Upper lobe of right lung (tissue), 1 donor: Measurements from ENCODE around the gene WDR55. TPM values are rescaled to one million over a fixed set of nuclear protein-coding genes. Genes with fewer than 3 reads are reported as not detected.
"Not testable (repeated sequence)": the region's sequence is repeated elsewhere in the genome, so short reads cannot be mapped to it uniquely, and the experiment has no call there.

Source experiments
- ATAC-seq: fragments of 200-7000 bp; cut with Tn5 transposase; one replicate; pipeline ENCODE4 v1.9.1; 2020; ENCODE audit warnings: mild to moderate bottlenecking, moderate library complexity
- DNase-seq: peaks from one replicate; pipeline ENCODE4 v3.0.0-alpha.2; 2020
- H3K27ac ChIP-seq: fragments of 200-600 bp; one replicate; pipeline ENCODE4 v1.8.0; 2022
- H3K27me3 ChIP-seq: fragments of 200-600 bp; one replicate; pipeline ENCODE4 v1.8.0; 2022; ENCODE audit warnings: mild to moderate bottlenecking
- H3K36me3 ChIP-seq: fragments of 200-600 bp; one replicate; pipeline ENCODE4 v1.8.0; 2022
- H3K4me1 ChIP-seq: fragments of 200-600 bp; one replicate; pipeline ENCODE4 v1.8.0; 2022
- H3K4me3 ChIP-seq: fragments of 200-600 bp; one replicate; pipeline ENCODE4 v1.8.0; 2022; ENCODE audit warnings: mild to moderate bottlenecking
- H3K9me3 ChIP-seq: fragments of 200-600 bp; one replicate; pipeline ENCODE4 v1.8.0; 2022
- CTCF ChIP-seq: fragments of 200-600 bp; IDR thresholded peaks from one replicate; pipeline ENCODE4 v1.8.0; 2022; ENCODE audit warnings: antibody characterized with exemption
- intact Hi-C: fragments of 100-400 bp; cut with DNase I; formaldehyde crosslinking; loops from one replicate; pipeline ENCODE4 v1.11.0; 2022
- total RNA-seq: library from RNA; stranded (reverse); fragmentation: NEBNext Ultra II Directional; extraction: Animal tissue kit (Norgen Biotek cat#: 25700); gene quantifications from one replicate; pipeline ENCODE4 v1.2.1, GENCODE V29; 2021
- donor health status: DM: no; HTN: yes; CAD: no; lungs with severe emphysema.

WDR55 gene
- total RNA-seq, 1 donor from 2014 or later = 23.4 TPM

- ATAC-seq (peak; percentile 99), DNase-seq (peak; percentile 99)
- peak within 1 kb of the TSS; percentile 91 for H3K4me3 ChIP-seq
- peak; percentile 74 for TF ChIP-seq CTCF
- intact Hi-C loops = loop anchor here (10.0 kb wide), 1 partner anchor 75 kb away; the partner anchor contains the start of genes APBB3 and SLC35A4
- no peaks in the 10 kb centered on the region for H3K27me3 ChIP-seq
- H3K9me3 ChIP-seq = no peaks in the 10 kb centered on the region
- peak within 1 kb of the TSS; percentile 93 for H3K27ac ChIP-seq
- H3K4me1 ChIP-seq = peaks cover 12% of the 10 kb centered on the region
- peaks cover 17% of the 10 kb centered on the region for H3K36me3 ChIP-seq
Measured at GRCh38 chr5:140639148-140639981, 25.3 kb upstream of the WDR55 start, which contains the start of gene TMCO6. TSS of gene TMCO6 (plus strand) at chr5:140639451. CDS start at chr5:140639528, 77 bp downstream.

GRCh38 chr5:140641716-140642115 is 23.0 kb upstream of the WDR55 start:
- H3K36me3 ChIP-seq = peaks cover 29% of the 10 kb centered on the region
- H3K9me3 ChIP-seq = no peaks in the 10 kb centered on the region
- TF ChIP-seq CTCF = no peak
- no peak for ATAC-seq
- intact Hi-C loops = no loop called here
- DNase-seq = no peak
- no peaks in the 10 kb centered on the region for H3K27me3 ChIP-seq
- H3K4me1 ChIP-seq = peaks cover 19% of the 10 kb centered on the region
- no peak overlapping the region for H3K27ac ChIP-seq
- H3K4me3 ChIP-seq = no peak overlapping the region

DNA sequence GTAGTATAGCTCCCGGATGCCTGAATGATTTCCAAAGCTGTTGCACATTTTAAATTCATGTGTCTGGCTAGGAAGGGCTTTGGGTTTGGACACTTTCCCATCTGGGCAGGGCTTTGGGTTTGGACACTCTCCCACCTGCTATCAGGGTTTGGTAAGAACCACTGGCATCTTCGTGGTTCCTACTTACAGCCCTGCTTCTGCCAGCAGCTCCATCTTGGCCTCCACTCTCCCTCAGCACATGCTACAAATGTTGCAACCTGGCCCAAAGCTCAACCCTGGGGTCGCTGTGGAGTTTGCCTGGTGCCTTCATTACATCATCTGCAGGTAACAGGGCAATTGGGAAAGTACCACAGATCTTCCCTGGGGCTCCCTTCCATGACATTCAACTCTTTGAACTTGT is 22.0 kb upstream of the WDR55 start:
- H3K27ac ChIP-seq = no peak overlapping the region
- ATAC-seq (no peak), DNase-seq (no peak)
- intact Hi-C loops = no loop called here
- H3K36me3 ChIP-seq = peaks cover 29% of the 10 kb centered on the region
- H3K4me1 ChIP-seq = peaks cover 20% of the 10 kb centered on the region
- no peak overlapping the region for H3K4me3 ChIP-seq
- no peaks in the 10 kb centered on the region for H3K9me3 ChIP-seq
- TF ChIP-seq CTCF = no peak
- no peaks in the 10 kb centered on the region for H3K27me3 ChIP-seq

GRCh38 chr5:140647042-140647419 is 17.7 kb upstream of the WDR55 start:
- Histone ChIP-seq H3K27me3 (no peaks in the 10 kb centered on the region), H3K27ac (peak overlapping the region; percentile 86), H3K4me1 (peaks cover 21% of the 10 kb centered on the region), H3K4me3 (peak overlapping the region; percentile 99), H3K36me3 (peaks cover 61% of the 10 kb centered on the region), H3K9me3 (no peaks in the 10 kb centered on the region)
- ATAC-seq (no peak), DNase-seq (no peak)
- TF ChIP-seq CTCF = no peak
- intact Hi-C loops = no loop called here

GRCh38 chr5:140658870-140659269 is 5.8 kb upstream of the WDR55 start:
- Histone ChIP-seq H3K36me3 (peaks cover 95% of the 10 kb centered on the region), H3K27ac (no peak overlapping the region), H3K4me1 (peaks cover 4% of the 10 kb centered on the region), H3K27me3 (no peaks in the 10 kb centered on the region), H3K9me3 (no peaks in the 10 kb centered on the region), H3K4me3 (no peak overlapping the region)
- no peak for ATAC-seq
- no peak for TF ChIP-seq CTCF
- intact Hi-C loops = no loop called here
- DNase-seq = no peak

DNA sequence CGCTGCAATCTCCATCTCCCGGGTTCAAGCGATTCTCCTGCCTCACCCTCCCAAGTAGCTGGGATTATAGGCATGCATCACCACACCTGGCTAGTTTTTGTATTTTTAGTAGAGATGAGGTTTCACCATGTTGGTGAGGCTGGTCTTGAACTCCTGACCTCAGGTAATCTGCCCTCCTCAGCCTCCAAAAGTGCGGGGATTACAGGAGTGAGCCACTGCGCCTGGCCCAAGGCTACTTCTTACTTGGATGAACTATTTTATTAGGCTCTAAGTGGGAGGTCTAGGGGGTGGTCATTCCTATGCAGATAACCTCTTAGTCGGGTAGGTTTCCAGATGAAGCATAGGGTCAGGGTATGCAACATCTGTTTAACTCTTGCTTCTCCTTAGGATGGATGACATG is 4.3 kb upstream of the WDR55 start:
- H3K4me3 ChIP-seq, intact Hi-C loops, ATAC-seq: not testable (repeated sequence)

More for the DNA sequence above, 4.3 kb upstream of the WDR55 start:
- not testable (repeated sequence) for H3K27ac ChIP-seq, H3K4me1 ChIP-seq, H3K9me3 ChIP-seq, DNase-seq, H3K27me3 ChIP-seq
- peaks cover 80% of the 10 kb centered on the region for H3K36me3 ChIP-seq
